HFF-Myc (cell line): ENCODE results near the gene PPIC.
"Not testable (repeated sequence)": the region's sequence is repeated elsewhere in the genome, so short reads cannot be mapped to it uniquely, and the experiment has no call there.

Experiments used
- DNase-seq: peaks from one replicate; pipeline ENCODE4 v3.0.0-alpha.2; 2011; ENCODE audit warnings: low read depth; ENCODE audit errors: extremely low read depth
- H3K4me3 ChIP-seq: replicated peaks from 2 replicates; pipeline ENCODE4 v1.5.1; 2011; ENCODE audit warnings: low read depth, mild to moderate bottlenecking, control low read depth, low read length
- CTCF ChIP-seq: IDR thresholded peaks from 2 replicates; pipeline ENCODE4 v1.5.1; 2012; ENCODE audit warnings: mild to moderate bottlenecking, low read depth, low read length, control low read depth; ENCODE audit errors: missing control alignments

Gene PPIC

DNA sequence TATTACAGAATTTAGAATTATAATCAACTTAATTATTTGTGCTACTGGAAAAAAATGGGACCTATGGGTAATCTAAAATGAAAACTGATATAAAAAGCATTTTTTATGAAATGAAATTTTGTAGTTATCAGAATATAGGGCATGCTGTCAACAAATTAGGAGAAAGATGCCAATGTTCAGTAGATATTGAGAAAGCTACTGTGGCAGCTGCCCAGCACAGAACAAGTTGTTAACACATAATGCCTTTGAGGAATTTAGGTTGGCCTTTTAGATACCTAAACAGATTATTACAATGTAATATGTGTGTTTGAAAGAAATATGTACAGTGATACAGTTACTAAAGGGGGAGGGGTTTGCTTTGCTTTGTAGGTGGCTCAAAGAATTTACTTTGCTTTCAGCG lies 54.1 kb downstream of the PPIC start:
- H3K4me3 ChIP-seq: no peak overlapping the region
- no peak for TF ChIP-seq CTCF
- no peak for DNase-seq

DNA sequence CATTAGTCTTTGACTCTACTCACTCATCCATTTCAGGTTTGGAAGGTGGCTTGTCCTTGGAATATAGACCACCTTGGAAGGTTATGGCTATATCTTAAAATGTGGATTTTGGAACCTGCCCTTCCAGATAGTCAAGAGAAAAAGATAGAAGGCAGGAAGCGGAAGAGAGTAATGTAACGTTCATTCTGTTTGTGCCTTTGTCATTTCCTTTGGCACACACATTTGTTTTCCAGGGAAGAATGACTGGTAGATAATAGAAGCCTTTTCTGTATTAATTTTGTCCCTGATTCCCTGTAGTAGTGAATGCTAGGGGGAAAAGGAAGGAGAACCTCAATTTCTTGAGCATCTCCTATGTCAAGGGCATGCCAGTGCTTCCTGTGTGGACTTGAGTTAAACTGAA lies 54.7 kb downstream of the PPIC start:
- DNase-seq: no peak
- H3K4me3 ChIP-seq: no peak overlapping the region
- no peak for TF ChIP-seq CTCF

GRCh38 chr5:122978644-122979297 lies 57.8 kb downstream of the PPIC start:
- no peak for DNase-seq
- no peak overlapping the region for H3K4me3 ChIP-seq
- TF ChIP-seq CTCF: no peak

DNA sequence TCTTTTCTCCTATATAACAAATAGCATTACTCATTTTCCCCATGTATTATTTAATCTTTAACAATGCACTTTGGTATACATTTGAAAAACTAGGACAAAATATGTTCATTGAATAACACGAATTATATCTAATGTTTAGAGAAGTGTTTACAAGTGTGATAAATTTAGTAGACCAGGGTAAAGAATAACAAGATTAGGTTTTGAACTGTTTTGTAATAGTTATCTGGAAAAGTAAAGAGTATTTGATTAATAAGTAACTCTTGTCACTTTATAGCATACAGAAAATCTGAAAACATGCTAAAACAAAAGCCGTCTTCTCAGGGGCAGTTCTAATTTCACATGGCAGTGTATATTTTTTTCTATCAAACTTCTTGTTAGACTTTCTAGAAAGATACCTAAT lies 58.5 kb downstream of the PPIC start:
- no peak for TF ChIP-seq CTCF
- no peak for DNase-seq
- H3K4me3 ChIP-seq: no peak overlapping the region

GRCh38 chr5:122977319-122977718 lies 59.2 kb downstream of the PPIC start:
- H3K4me3 ChIP-seq: no peak overlapping the region
- DNase-seq: no peak
- no peak for TF ChIP-seq CTCF

GRCh38 chr5:122974251-122974650 lies 62.3 kb downstream of the PPIC start:
- not testable (repeated sequence) for DNase-seq, H3K4me3 ChIP-seq

DNA sequence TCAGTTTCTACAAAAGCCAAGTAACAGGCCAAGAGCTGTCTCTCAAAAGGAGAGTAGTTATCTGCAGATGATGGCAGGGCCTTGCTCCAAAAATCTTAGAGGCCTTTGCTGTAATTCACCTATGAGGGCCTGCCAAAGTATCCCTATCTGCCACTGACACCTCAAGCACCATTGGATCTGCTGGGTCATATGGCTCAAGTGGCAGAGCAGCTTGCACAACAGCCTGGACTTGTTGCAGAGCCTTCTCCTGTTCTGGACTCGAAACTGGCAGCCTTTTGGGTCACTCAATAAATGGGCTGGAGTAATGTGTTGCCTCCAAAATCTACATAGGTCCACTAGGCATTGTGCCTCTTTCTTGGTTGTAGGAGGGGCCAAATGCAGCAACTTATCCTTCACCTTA lies 62.8 kb downstream of the PPIC start:
- not testable (repeated sequence) for DNase-seq, H3K4me3 ChIP-seq
